Endothelial cell of umbilical vein (primary cell): ENCODE results near the gene EFNA5. TPM values are rescaled to one million over a fixed set of nuclear protein-coding genes. Genes with fewer than 3 reads are reported as not detected.

Source experiments
- BruUV-seq: library from RNA; stranded (reverse); fragments of 400-500 nt; replicated peaks from 2 replicates; lab custom pipeline; 2021; lab: Mats Ljungman, UMichigan
- CTCF ChIA-PET: fragments of 300-600, 350-600 bp; sonication (Branson Sonifier 250); formaldehyde crosslinking; loops from one replicate; lab custom pipeline; 2021; ENCODE audit warnings: antibody characterized with exemption, inconsistent platforms; lab: Charles Lee
- POLR2A ChIA-PET: fragments of 300-600, 350-600 bp; sonication (Branson Sonifier 250); formaldehyde crosslinking; loops from one replicate; lab custom pipeline; 2021; ENCODE audit warnings: antibody characterized with exemption, inconsistent platforms; lab: Charles Lee
- DNase-seq: peaks from one replicate; pipeline ENCODE4 v3.0.0-alpha.2; 2011; ENCODE audit warnings: low read depth, low spot score
- FAIRE-seq: peaks from 2 replicates; lab custom pipeline; 2011; peaks lifted over from hg19 to GRCh38; lab: Jason Lieb, UNC
- H2AFZ ChIP-seq: 2 replicates; pipeline ENCODE4 v1.6.0; 2012; ENCODE audit warnings: low read depth, low read length, control low read depth, inconsistent platforms
- H3K27ac ChIP-seq: 2 replicates; pipeline ENCODE4 v1.5.1; 2011; ENCODE audit warnings: low read depth, mild to moderate bottlenecking, control low read depth, low read length, moderate library complexity; ENCODE audit not compliant: insufficient read depth
- H3K27me3 ChIP-seq, 2 experiments: 2 replicates each; pipeline versions ENCODE4 v1.6.0 to v1.6.1; 2011; ENCODE audit warnings: low read length in 2 of 2, mixed read lengths in 1 of 2; ENCODE audit not compliant: control insufficient read depth in 2 of 2, insufficient read depth in 2 of 2
- H3K36me3 ChIP-seq, 2 experiments: 2 replicates in 1 of 2; 3 replicates in 1 of 2; pipeline ENCODE4 v1.5.1; 2011; ENCODE audit warnings: low read length in 2 of 2, mild to moderate bottlenecking in 1 of 2, moderate library complexity in 1 of 2; ENCODE audit not compliant: control insufficient read depth in 2 of 2, insufficient read depth in 2 of 2; ENCODE audit errors: extremely low read depth in 1 of 2
- H3K4me1 ChIP-seq: 3 replicates; pipeline ENCODE4 v1.5.1; 2011; ENCODE audit warnings: mild to moderate bottlenecking, low read length; ENCODE audit not compliant: control insufficient read depth, insufficient read depth; ENCODE audit errors: extremely low read depth
- H3K4me2 ChIP-seq: 2 replicates; pipeline ENCODE4 v1.6.1; 2011; ENCODE audit warnings: low read length, control low read depth, mixed read lengths; ENCODE audit not compliant: insufficient read depth
- H3K4me3 ChIP-seq, 3 experiments: fragments of 200-600 bp in 1 of 3; sonication (generic), shearing (Covaris generic) in 1 of 3; replicated peaks in 1 of 3; 2 replicates each; pipeline ENCODE4 v1.5.1; 2011 to 2016; ENCODE audit warnings: control low read depth in 3 of 3, low read length in 3 of 3, mild to moderate bottlenecking in 2 of 3, inconsistent platforms in 1 of 3, low read depth in 1 of 3, moderate library complexity in 1 of 3; ENCODE audit not compliant: insufficient read depth in 1 of 3
- H3K79me2 ChIP-seq: 2 replicates; pipeline ENCODE4 v1.6.0; 2012; ENCODE audit warnings: low read length, inconsistent platforms; ENCODE audit not compliant: control insufficient read depth, insufficient read depth
- H3K9ac ChIP-seq: replicated peaks from 2 replicates; pipeline ENCODE3; 2011; ENCODE audit warnings: low read length, control low read depth; ENCODE audit not compliant: insufficient read depth; ENCODE audit errors: extremely low read depth
- H3K9me1 ChIP-seq: replicated peaks from 3 replicates; pipeline ENCODE4 v1.6.0; 2011; ENCODE audit warnings: mild to moderate bottlenecking, low read length; ENCODE audit not compliant: control insufficient read depth, insufficient read depth; ENCODE audit errors: extremely low read depth
- H3K9me3 ChIP-seq: replicated peaks from 2 replicates; pipeline ENCODE4 v1.5.1; 2012; ENCODE audit warnings: low read length, inconsistent platforms; ENCODE audit not compliant: control insufficient read depth, insufficient read depth
- H4K20me1 ChIP-seq: replicated peaks from 2 replicates; pipeline ENCODE3; 2011; ENCODE audit warnings: mild to moderate bottlenecking, low read length; ENCODE audit not compliant: control insufficient read depth, insufficient read depth; ENCODE audit errors: extremely low read depth
- FOS ChIP-seq: IDR thresholded peaks from 2 replicates; pipeline ENCODE4 v1.6.1; 2011; ENCODE audit warnings: mild to moderate bottlenecking, low read length, moderate library complexity, borderline replicate concordance; ENCODE audit not compliant: insufficient read depth
- GATA2 ChIP-seq: IDR thresholded peaks from 2 replicates; pipeline ENCODE4 v1.7.0; 2011; ENCODE audit warnings: low read depth, mild to moderate bottlenecking, moderate library complexity, mixed read lengths, low read length; ENCODE audit not compliant: insufficient read length, insufficient read depth
- JUN ChIP-seq: IDR thresholded peaks from 2 replicates; pipeline ENCODE4 v1.6.1; 2011; ENCODE audit warnings: borderline replicate concordance, low read depth; ENCODE audit not compliant: insufficient read length, insufficient read depth
- POLR2A ChIP-seq: IDR thresholded peaks from 2 replicates; pipeline ENCODE4 v1.6.1; 2012; ENCODE audit warnings: low read depth, mild to moderate bottlenecking, control low read depth, low read length
- POLR2AphosphoS5 ChIP-seq: IDR thresholded peaks from 2 replicates; pipeline ENCODE4 v1.6.1; 2012; ENCODE audit warnings: low read depth, mild to moderate bottlenecking, control low read depth, low read length, moderate library complexity; ENCODE audit not compliant: insufficient read depth
- dilution Hi-C: fragments of 300-500 bp; cut with MboI; formaldehyde crosslinking; loops from one replicate; pipeline ENCODE4 v1.15.0; 2019; ENCODE audit warnings: low sequenced_read_pairs; ENCODE audit not compliant: extremely low pct_ligation_motif_present
- intact Hi-C: fragments of 100-400 bp; cut with micrococcal nuclease; formaldehyde crosslinking; loops from one replicate; pipeline ENCODE4 v1.10.0; 2022
- polyA plus RNA-seq, 4 experiments: library from polyadenylated mRNA; depleted of rRNA in 3 of 4; stranded (reverse) in 3 of 4; unstranded in 1 of 4; fragments of >200 nt; gene quantifications; 2 replicates each; pipeline versions ENCODE4 v1.2.1 to v1.2.3, GENCODE V29; 2011 to 2012; ENCODE audit warnings: missing spikeins in 1 of 4
- total RNA-seq: library from RNA; stranded (reverse); gene quantifications from 2 replicates; pipeline ENCODE4 v1.2.3, GENCODE V29; 2021
- TF ChIP-seq, protein P1 (sequence below): IDR thresholded peaks from 2 replicates; pipeline ENCODE4 v1.6.1; 2011; ENCODE audit not compliant: insufficient read depth, insufficient read length

The EFNA5 gene
- total and polyA plus RNA-seq, 2 donors (not counting 3 experiments of a cell fraction or from before 2014, with no cell fraction given): 13.6 to 22.1 TPM

- ChIA-PET CTCF (interaction anchor here (0.6 to 4.5 kb wide), 17 partner anchors 10 to 935 kb away, joined by 3 to 39 read pairs (median 4); no protein-coding TSS in a partner anchor), POLR2A (interaction anchor here (0.5 kb wide), 1 partner anchor 35 kb away, joined by 6 read pairs; no protein-coding TSS in a partner anchor)
- no peaks in the 10 kb centered on the region for H3K9me1 ChIP-seq
- peak overlapping the region; percentile 29 for H3K9ac ChIP-seq
- H4K20me1 ChIP-seq: no peaks in the 10 kb centered on the region
- H3K9me3 ChIP-seq: no peaks in the 10 kb centered on the region
- H3K27ac ChIP-seq: peak overlapping the region; percentile 57
- no peaks in the 10 kb centered on the region for H3K36me3 ChIP-seq
- H3K4me1 ChIP-seq: peaks cover 32% of the 10 kb centered on the region
- no peaks in the 10 kb centered on the region for H3K79me2 ChIP-seq
- peak; percentile 94 for FAIRE-seq
- H2AFZ ChIP-seq: no peak overlapping the region
- H3K4me2 ChIP-seq: peak overlapping the region; percentile 76
- peak; percentile 92 for DNase-seq
- dilution Hi-C loops: no loop called here
- no TSS peak for BruUV-seq
- H3K4me3 ChIP-seq: no peak overlapping the region
- intact Hi-C loops: loop anchor here (1.0 to 2.0 kb wide), 7 partner anchors 36 to 283 kb away; no protein-coding TSS in a partner anchor
- no peaks in the 10 kb centered on the region for H3K27me3 ChIP-seq
- TF ChIP-seq POLR2AphosphoS5 (peak; percentile 88), FOS (peak; percentile 49), GATA2 (peak; percentile 75), POLR2A (no peak), JUN (peak; percentile 4)
Measured at GRCh38 chr5:107389130-107389774, 281.5 kb downstream of the EFNA5 start.

GRCh38 chr5:107388141-107388861 lies 282.4 kb downstream of the EFNA5 start:
- Histone ChIP-seq H3K4me1 (peaks cover 32% of the 10 kb centered on the region), H3K79me2 (no peaks in the 10 kb centered on the region), H3K27ac (no peak overlapping the region), H3K36me3 (no peaks in the 10 kb centered on the region), H3K9me3 (no peaks in the 10 kb centered on the region), H4K20me1 (no peaks in the 10 kb centered on the region), H3K9me1 (no peaks in the 10 kb centered on the region), H3K27me3 (no peaks in the 10 kb centered on the region), H3K9ac (no peak overlapping the region), H3K4me3 (no peak overlapping the region), H3K4me2 (peak overlapping the region; percentile 46), H2AFZ (no peak overlapping the region)
- ChIA-PET CTCF (interaction anchor here (1.1 to 4.5 kb wide), 7 partner anchors 15 to 184 kb away, joined by 3 to 39 read pairs (median 4); no protein-coding TSS in a partner anchor), POLR2A (no interaction called here)
- FAIRE-seq: peak; percentile 55
- TF ChIP-seq, protein P1, sequence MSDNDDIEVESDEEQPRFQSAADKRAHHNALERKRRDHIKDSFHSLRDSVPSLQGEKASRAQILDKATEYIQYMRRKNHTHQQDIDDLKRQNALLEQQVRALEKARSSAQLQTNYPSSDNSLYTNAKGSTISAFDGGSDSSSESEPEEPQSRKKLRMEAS: no peak
- no peak for TF ChIP-seq GATA2
- no TSS peak for BruUV-seq
- dilution Hi-C loops (no loop called here), intact Hi-C loops (loop anchor here (2.0 kb wide), 2 partner anchors 66 to 80 kb away; no protein-coding TSS in a partner anchor)
- peak; percentile 59 for DNase-seq
